A549 treated with AZD2906 at 1 μM for 4 hours (cell line): ENCODE data around the gene CEP295NL. TPM values are rescaled to one million over a fixed set of nuclear protein-coding genes. Genes with fewer than 3 reads are reported as not detected.

Experiments used
- total RNA-seq: library from RNA; stranded (reverse); fragments of 200-300 nt; extraction: Qiagen RNA extraction; gene quantifications from 5 replicates; pipeline ENCODE4 v1.2.3, GENCODE V29; 2022

Gene CEP295NL, protein sequence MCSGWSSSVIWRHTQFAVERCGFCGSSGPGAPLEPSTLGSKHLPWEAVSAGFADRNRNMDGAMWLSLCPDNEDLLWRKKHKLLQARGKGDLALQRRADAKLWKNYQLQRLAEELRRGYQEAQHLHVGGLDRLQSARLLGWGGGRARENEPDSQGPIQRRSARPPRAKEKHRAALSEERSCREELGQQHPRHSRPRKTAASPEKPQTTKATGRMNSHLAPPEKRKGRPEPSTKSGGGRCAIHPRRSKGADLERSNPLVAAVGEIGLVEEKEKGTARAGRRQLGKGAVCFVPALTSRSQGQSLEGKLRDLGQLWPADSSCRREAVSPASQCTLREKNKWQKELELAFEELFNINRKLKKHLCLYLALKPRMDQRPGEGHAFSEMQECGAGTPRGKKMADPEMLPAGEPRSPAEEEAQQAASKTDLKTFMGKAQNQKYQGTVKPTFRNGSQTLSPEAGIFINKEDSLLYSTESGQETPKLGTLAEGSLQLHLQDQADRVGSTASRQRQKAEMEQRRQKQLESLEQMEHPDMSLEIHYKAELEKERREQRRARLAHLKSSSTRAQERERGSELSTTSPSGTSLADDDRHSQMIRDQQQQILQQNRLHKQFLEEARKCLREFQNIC
- 0.25 to 0.48 TPM (median 0.26 TPM) in 5 replicates for total RNA-seq

DNA sequence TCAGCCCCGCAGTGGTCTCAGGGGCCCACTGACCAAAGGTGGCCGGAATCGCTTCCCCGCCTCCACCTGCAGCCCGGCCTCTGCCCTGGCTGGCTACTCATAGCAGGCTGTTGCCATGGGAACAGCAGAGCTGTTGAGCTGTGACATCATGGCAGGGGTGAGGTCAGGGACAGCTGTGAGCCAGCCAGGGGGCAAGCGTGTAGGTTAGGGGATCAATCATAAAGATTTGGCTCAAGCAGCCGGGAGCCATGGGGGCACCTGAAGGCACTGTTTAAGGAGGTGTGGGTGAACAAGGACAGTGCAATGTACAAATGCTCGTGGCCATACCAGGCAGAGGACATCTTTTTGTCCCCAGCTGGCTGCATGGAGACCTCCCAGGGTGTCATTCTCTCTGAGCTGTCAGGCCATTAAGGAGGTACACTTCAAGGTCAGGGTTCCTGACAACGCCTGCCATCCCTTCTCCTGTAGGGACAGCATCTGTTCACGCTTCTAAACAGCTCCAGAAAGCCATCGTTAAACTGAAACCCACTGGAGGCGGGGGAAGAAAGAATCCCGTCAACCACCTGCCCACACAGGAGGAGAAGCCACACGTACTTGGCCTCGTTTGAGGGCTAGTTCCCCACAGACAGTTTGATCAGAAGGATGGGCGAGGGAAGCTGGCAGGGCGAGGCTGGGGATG, at the start of gene CEP295NL:
Gene CEP295NL, minus strand, starts transcription at position 101 of the 679 bp plus-strand sequence. CDS start 1,373 bp downstream, outside the sequence.

DNA sequence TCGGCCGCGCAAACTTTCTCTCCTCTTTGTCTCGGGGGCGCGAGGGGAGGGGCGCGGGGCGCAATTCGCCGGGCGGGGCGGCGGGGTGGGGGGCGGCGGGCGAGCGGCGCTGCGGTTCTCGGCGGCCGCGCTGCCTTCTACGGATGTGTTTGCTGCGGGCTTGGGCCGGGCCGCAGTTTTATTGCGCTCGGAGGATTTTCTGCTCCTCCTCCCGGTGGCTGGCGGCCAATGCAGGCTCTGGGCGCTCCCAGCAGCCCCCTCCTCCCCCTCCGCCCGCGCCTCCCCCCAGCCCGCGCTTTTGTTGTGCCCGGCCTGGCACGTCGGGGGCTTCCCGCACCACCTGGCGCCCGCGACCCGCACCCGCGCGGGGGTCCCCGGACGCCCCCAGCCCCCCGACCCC, 22.2 kb upstream of the CEP295NL start, which contains the start of gene TIMP2:
Gene TIMP2, minus strand, starts transcription at position 154 of the 400 bp plus-strand sequence. CDS start 299 bp downstream, outside the sequence.

DNA sequence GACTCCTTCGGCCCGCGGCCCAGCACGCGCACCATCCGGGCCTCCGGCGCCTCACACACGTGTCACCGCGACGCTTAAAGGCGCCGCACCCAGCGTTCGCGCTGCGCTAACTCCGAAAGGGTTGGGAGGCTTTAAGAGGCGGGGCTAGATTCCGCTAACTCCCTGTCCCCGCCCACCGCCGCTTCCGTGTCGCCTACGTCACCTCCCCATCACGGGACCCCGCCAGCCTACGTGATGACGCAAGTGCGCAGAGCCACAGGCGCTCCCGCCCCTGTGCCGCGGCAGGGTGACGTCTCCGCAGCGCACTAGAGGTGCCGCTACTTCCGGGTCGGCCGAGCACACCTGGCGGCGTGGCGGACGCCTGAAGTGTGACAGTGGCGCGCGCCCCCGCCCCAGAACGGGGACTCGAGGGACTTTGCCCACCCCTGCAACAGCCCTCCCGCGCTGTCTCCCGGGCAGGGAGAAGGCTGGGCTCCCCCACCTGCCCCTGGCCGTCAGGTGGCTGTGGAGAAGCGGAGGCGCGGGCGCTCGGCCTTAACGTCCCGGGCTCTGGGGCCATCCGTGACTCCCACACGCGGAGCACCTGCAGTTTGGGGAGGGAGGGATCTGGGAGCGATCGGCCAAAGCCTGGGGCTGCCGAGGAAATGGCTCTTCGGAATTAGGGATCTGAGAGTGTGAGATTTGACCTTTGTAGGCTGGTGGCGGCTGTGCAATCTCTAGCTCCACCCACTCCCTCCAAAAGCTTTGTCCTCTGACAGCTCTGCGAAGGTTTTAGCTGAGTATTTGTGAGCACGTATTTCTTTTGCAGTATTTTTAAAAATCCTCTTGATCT, 62.0 kb downstream of the CEP295NL start, which contains the start of gene USP36:
Gene USP36, minus strand, starts transcription at position 35 of the 832 bp plus-strand sequence. CDS start 4,451 bp downstream, outside the sequence.

Other genes starting within 250 kb of the CEP295NL start
- 62.6 to 77.0 TPM (median 64.3 TPM) in 5 replicates for gene CYTH1, start 120.9 kb downstream of the CEP295NL start, total RNA-seq
- gene USP36, start 62.4 kb downstream of the CEP295NL start, total RNA-seq: 51.6 to 59.2 TPM (median 52.4 TPM) in 5 replicates
- gene TIMP2, start 22.2 kb upstream of the CEP295NL start, total RNA-seq: 190 to 244 TPM (median 213 TPM) in 5 replicates
- gene LGALS3BP, start 76.7 kb upstream of the CEP295NL start, total RNA-seq: 69.9 to 86.6 TPM (median 83.4 TPM) in 5 replicates
- gene CANT1, start 106.6 kb upstream of the CEP295NL start, total RNA-seq: 81.0 to 84.2 TPM (median 83.9 TPM) in 5 replicates
- gene C1QTNF1, start 121.0 kb upstream of the CEP295NL start, total RNA-seq: 57.9 to 66.6 TPM (median 59.1 TPM) in 5 replicates
- 9.6 to 20.0 TPM (median 13.7 TPM) in 5 replicates for gene ENGASE, start 171.6 kb upstream of the CEP295NL start, total RNA-seq